Transverse colon (tissue), 4 donors: ENCODE measurements around the gene SMIM22.

Source experiments
- POLR2AphosphoS5 ChIP-seq, 3 donors: sonication (generic); formaldehyde crosslinking; IDR thresholded peaks; one replicate each; pipeline ENCODE4 v1.6.1; 2016; ENCODE audit warnings: antibody characterized with exemption in 3 of 3
- TF ChIP-seq, protein P1 (sequence below), 5 experiments: fragments of 200-600 bp in 3 of 5; fragments of 450-650 bp in 2 of 5; sonication (generic) in 3 of 5; IDR thresholded peaks; 1 replicate in 2 of 5; 2 replicates in 3 of 5; pipeline ENCODE4 v1.5.1; 2016 to 2017; ENCODE audit warnings: antibody characterized with exemption in 5 of 5, inconsistent platforms in 3 of 5, mild to moderate bottlenecking in 2 of 5, moderate library complexity in 1 of 5

DNA sequence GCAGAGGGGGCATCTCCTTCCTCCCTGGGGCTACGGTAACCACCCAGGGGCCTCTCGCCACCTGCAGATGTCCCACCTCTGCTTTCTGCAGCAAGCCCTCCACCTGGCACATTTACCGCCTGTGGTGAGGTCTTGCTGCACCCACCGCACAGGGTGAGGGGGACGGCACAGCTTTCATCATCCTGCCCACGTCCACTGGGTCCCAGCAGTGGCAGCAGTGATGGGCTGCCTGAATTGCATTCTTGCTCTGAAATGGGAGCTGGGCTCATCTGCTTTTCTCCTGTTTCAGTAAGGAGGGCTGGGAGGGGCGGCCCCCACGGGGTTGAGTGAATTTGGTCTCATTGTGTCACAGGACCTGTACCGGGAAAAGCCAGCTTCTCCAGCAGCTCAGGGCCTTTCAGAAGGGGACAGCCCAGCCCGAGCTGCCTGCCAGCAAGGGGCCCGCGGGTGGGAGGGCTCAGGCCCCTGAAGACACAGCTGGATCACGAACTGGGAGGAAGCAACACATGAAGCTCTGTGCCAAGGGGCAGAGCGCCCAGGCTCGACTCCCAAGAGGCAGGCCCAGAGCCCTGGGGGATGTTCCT is 48.1 kb upstream of the SMIM22 start:
- TF ChIP-seq, protein P1, sequence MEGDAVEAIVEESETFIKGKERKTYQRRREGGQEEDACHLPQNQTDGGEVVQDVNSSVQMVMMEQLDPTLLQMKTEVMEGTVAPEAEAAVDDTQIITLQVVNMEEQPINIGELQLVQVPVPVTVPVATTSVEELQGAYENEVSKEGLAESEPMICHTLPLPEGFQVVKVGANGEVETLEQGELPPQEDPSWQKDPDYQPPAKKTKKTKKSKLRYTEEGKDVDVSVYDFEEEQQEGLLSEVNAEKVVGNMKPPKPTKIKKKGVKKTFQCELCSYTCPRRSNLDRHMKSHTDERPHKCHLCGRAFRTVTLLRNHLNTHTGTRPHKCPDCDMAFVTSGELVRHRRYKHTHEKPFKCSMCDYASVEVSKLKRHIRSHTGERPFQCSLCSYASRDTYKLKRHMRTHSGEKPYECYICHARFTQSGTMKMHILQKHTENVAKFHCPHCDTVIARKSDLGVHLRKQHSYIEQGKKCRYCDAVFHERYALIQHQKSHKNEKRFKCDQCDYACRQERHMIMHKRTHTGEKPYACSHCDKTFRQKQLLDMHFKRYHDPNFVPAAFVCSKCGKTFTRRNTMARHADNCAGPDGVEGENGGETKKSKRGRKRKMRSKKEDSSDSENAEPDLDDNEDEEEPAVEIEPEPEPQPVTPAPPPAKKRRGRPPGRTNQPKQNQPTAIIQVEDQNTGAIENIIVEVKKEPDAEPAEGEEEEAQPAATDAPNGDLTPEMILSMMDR (IDR thresholded peaks at IDR 0.05): no peak
- TF ChIP-seq POLR2AphosphoS5 (IDR thresholded peaks at IDR 0.05): no peak
